A549 (cell line): ENCODE measurements around the gene TMEM164. TPM values are rescaled to one million over a fixed set of nuclear protein-coding genes. Genes with fewer than 3 reads are reported as not detected.

Experiments
- ATAC-seq, 2 experiments: fragments of 200-7000 bp in 1 of 2; fragments of >200 bp in 1 of 2; cut with Nextera tagmentation in 1 of 2; cut with Tn5 transposase in 1 of 2; 3 replicates each; pipeline versions ENCODE4 v1.8.0 to v1.9.1; 2018 to 2020; ENCODE audit warnings: mild to moderate bottlenecking in 1 of 2, moderate library complexity in 1 of 2
- CTCF ChIA-PET: fragments of 300-600 bp; sonication (Branson Sonifier 250); formaldehyde crosslinking; extraction: SDS; loops from one replicate; lab custom pipeline; 2021; ENCODE audit warnings: antibody characterized with exemption, inconsistent platforms; lab: Yijun Ruan, JAX
- POLR2A ChIA-PET: fragments of 350-600 bp; formaldehyde crosslinking; extraction: SDS; loops from one replicate; lab custom pipeline; 2021; ENCODE audit warnings: antibody characterized with exemption, inconsistent platforms; lab: Yijun Ruan, JAX
- DNase-seq, 2 experiments: peaks; one replicate each; pipeline versions ENCODE4 v3.0.0 to v3.0.0-alpha.2; 2011 to 2016; ENCODE audit warnings: low read depth in 1 of 2, low spot score in 1 of 2
- FAIRE-seq: peaks from 2 replicates; lab custom pipeline; 2011; peaks lifted over from hg19 to GRCh38; lab: Jason Lieb, UNC
- H3K27ac ChIP-seq, 2 experiments: fragments of >200 bp; sonication (Bioruptor Twin); formaldehyde crosslinking; 3 replicates each; pipeline ENCODE4 v1.5.1; 2016 to 2017
- H3K4me1 ChIP-seq: fragments of >200 bp; sonication (Bioruptor Twin); formaldehyde crosslinking; 3 replicates; pipeline ENCODE4 v1.6.1; 2016
- H3K4me2 ChIP-seq: fragments of >200 bp; sonication (Bioruptor Twin); formaldehyde crosslinking; 3 replicates; pipeline ENCODE4 v1.6.1; 2016
- H3K4me3 ChIP-seq: fragments of >200 bp; sonication (Bioruptor Twin); formaldehyde crosslinking; 3 replicates; pipeline ENCODE4 v1.5.1; 2016
- H3K9me3 ChIP-seq: fragments of >200 bp; sonication (Bioruptor Twin); formaldehyde crosslinking; 3 replicates; pipeline ENCODE4 v1.6.1; 2016
- FOXS1 ChIP-seq: fragments of 250-450 bp; sonication (Bioruptor Pico); IDR thresholded peaks from 2 replicates; pipeline ENCODE4 v1.5.0; 2020; ENCODE audit warnings: mild to moderate bottlenecking, moderate library complexity
- HOXA7 ChIP-seq: fragments of 250-450 bp; sonication (Bioruptor Pico); IDR thresholded peaks from 2 replicates; pipeline ENCODE4 v1.5.0; 2020; ENCODE audit warnings: mild to moderate bottlenecking, moderate library complexity
- NR3C1 ChIP-seq: fragments of >200 bp; sonication (Bioruptor Twin); formaldehyde crosslinking; IDR thresholded peaks from 3 replicates; pipeline ENCODE4 v1.6.1; 2017
- RNF2 ChIP-seq: fragments of 200-600 bp; sonication (generic); IDR thresholded peaks from 2 replicates; pipeline ENCODE4 v1.6.1; 2016; ENCODE audit warnings: low read depth, mild to moderate bottlenecking, antibody characterized with exemption, moderate library complexity, borderline replicate concordance
- SMC3 ChIP-seq: fragments of >200 bp; sonication (Bioruptor Twin); formaldehyde crosslinking; IDR thresholded peaks from 3 replicates; pipeline ENCODE4 v1.6.1; 2018; ENCODE audit warnings: inconsistent platforms
- TFCP2L1 ChIP-seq: fragments of 250-450 bp; sonication (Bioruptor Pico); IDR thresholded peaks from 2 replicates; pipeline ENCODE4 v1.5.0; 2021; ENCODE audit warnings: mild to moderate bottlenecking
- ZC3H11A ChIP-seq: fragments of 450-650 bp; IDR thresholded peaks from 2 replicates; pipeline ENCODE4 v1.6.1; 2014; ENCODE audit warnings: antibody characterized with exemption, mild to moderate bottlenecking
- ZFP36 ChIP-seq: fragments of 450-650 bp; IDR thresholded peaks from 2 replicates; pipeline ENCODE4 v1.6.1; 2014; ENCODE audit warnings: borderline replicate concordance; ENCODE audit not compliant: partially characterized antibody
- ZNF302 ChIP-seq: fragments of 250-450 bp; sonication (Bioruptor Pico); IDR thresholded peaks from 2 replicates; pipeline ENCODE4 v1.9.0; 2021; ENCODE audit warnings: inconsistent platforms, mild to moderate bottlenecking, moderate library complexity
- ZSCAN20 ChIP-seq: fragments of 250-450 bp; sonication (Bioruptor Pico); IDR thresholded peaks from 2 replicates; pipeline ENCODE4 v1.8.0; 2022; ENCODE audit warnings: mild to moderate bottlenecking, moderate library complexity
- WGBS: methylation state at CpG from one replicate; pipeline ENCODE4 v1.1.6; 2017; ENCODE audit errors: missing lambda C conversion rate; 5-methylcytosine and 5-hydroxymethylcytosine counted together
- polyA plus RNA-seq, 4 experiments: library from polyadenylated mRNA; depleted of rRNA in 3 of 4; stranded (reverse); fragments of >200 nt; fragmentation: RNase III in 1 of 4; extraction: RNeasy Plus Mini Kit Qiagen cat#74134 plus additional on column Dnase treatment in 1 of 4; gene quantifications; 2 replicates in 3 of 4; 3 replicates in 1 of 4; pipeline ENCODE4 v1.2.3, GENCODE V29; 2011 to 2017
- small RNA-seq, 6 experiments: library from RNA; depleted of rRNA; stranded (forward); fragments of <200 nt; gene quantifications; one replicate each; pipeline ENCODE3, GENCODE V24; 2012
- TF ChIP-seq, protein P1 (sequence below): fragments of 450-650 bp; IDR thresholded peaks from 2 replicates; pipeline ENCODE4 v1.6.1; 2014; ENCODE audit warnings: antibody characterized with exemption
- TF ChIP-seq, protein P2 (sequence below): fragments of 150-350 bp; IDR thresholded peaks from 2 replicates; pipeline ENCODE4 v1.6.1; 2014; ENCODE audit warnings: low read depth, mild to moderate bottlenecking, low read length
- TF ChIP-seq, protein P3 (sequence below): fragments of >200 bp; sonication (Bioruptor Twin); formaldehyde crosslinking; IDR thresholded peaks from 3 replicates; pipeline ENCODE4 v1.6.1; 2016
- TF ChIP-seq, protein P4 (sequence below): IDR thresholded peaks from 2 replicates; pipeline ENCODE4 v1.6.1; 2012

TMEM164 gene
- polyA plus RNA-seq, 2 of the 4 experiments (the other 2 are of a cell fraction), result 32.0 to 43.7 TPM

DNA sequence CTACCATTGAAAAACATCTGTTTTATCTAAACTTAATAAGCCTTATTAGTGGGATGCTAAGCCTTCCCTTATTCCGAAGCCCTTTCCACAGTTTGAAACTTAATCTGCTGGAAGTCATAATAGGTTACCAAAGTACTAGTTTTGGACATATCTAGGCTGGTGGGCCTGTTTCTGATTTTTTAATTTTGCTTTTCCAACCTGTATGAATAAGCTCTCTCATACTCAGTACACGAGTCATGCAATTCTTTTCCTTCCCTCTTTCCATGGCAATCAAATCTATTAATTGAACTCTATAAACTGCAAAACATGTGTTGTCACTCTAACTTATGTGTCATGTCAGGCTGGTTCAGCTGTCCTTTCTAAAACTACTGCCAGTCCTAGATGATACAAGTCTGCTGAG lies 224.0 kb downstream of the TMEM164 start:
- ChIA-PET POLR2A (no interaction called here), CTCF (interaction anchor here (0.7 to 1.7 kb wide), 2 partner anchors 13 to 181 kb away, joined by 3 to 9 read pairs; no protein-coding TSS in a partner anchor)
- FAIRE-seq (no peak), ATAC-seq (no peak), DNase-seq (no peak)
- 84% methylated on average over 2 of the region's 2 CpGs for WGBS
- no peaks in the 10 kb centered on the region; the same call in 2 of the 3 replicates for H3K9me3 ChIP-seq
- H3K4me1 ChIP-seq, result 0 out of 3 replicates have a peak, but pooled peaks cover 10% of the 10 kb centered on the region
- no peak overlapping the region for H3K4me2 ChIP-seq
- H3K27ac ChIP-seq, result no peak overlapping the region
- TF ChIP-seq, protein P1, sequence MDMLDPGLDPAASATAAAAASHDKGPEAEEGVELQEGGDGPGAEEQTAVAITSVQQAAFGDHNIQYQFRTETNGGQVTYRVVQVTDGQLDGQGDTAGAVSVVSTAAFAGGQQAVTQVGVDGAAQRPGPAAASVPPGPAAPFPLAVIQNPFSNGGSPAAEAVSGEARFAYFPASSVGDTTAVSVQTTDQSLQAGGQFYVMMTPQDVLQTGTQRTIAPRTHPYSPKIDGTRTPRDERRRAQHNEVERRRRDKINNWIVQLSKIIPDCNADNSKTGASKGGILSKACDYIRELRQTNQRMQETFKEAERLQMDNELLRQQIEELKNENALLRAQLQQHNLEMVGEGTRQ, result no peak
- no peak for TF ChIP-seq RNF2
- no peak for TF ChIP-seq FOXS1 (CRISPR knock-in tag)
- TF ChIP-seq TFCP2L1 (CRISPR knock-in tag), result no peak
- no peak for TF ChIP-seq HOXA7 (CRISPR knock-in tag)
- TF ChIP-seq, protein P2, sequence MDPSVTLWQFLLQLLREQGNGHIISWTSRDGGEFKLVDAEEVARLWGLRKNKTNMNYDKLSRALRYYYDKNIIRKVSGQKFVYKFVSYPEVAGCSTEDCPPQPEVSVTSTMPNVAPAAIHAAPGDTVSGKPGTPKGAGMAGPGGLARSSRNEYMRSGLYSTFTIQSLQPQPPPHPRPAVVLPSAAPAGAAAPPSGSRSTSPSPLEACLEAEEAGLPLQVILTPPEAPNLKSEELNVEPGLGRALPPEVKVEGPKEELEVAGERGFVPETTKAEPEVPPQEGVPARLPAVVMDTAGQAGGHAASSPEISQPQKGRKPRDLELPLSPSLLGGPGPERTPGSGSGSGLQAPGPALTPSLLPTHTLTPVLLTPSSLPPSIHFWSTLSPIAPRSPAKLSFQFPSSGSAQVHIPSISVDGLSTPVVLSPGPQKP, result no peak
- TF ChIP-seq ZC3H11A, result no peak
- TF ChIP-seq SMC3, result no peak
- no peak for TF ChIP-seq ZNF302
- TF ChIP-seq ZSCAN20 (CRISPR knock-in tag), result no peak
- TF ChIP-seq, protein P3, sequence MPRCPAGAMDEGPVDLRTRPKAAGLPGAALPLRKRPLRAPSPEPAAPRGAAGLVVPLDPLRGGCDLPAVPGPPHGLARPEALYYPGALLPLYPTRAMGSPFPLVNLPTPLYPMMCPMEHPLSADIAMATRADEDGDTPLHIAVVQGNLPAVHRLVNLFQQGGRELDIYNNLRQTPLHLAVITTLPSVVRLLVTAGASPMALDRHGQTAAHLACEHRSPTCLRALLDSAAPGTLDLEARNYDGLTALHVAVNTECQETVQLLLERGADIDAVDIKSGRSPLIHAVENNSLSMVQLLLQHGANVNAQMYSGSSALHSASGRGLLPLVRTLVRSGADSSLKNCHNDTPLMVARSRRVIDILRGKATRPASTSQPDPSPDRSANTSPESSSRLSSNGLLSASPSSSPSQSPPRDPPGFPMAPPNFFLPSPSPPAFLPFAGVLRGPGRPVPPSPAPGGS, result no peak
- TF ChIP-seq NR3C1, result no peak
- TF ChIP-seq ZFP36, result no peak
- TF ChIP-seq, protein P4, sequence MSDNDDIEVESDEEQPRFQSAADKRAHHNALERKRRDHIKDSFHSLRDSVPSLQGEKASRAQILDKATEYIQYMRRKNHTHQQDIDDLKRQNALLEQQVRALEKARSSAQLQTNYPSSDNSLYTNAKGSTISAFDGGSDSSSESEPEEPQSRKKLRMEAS, result no peak
- no peak overlapping the region for H3K4me3 ChIP-seq

Small RNA genes within 50 kb of the gene (small RNA-seq; reads per million reads assigned to genes)
- gene MIR3978, result 0 to 3.5 (median 0) reads per million in 6 experiments
- 175 to 8,827 (median 4,640) reads per million in 6 experiments for gene MIR652
- 0 to 5.2 (median 1.6) reads per million in 6 experiments for gene SNORD96B
